ENCODE data around the gene LARP4. TPM values are rescaled to one million over a fixed set of nuclear protein-coding genes. Genes with fewer than 3 reads are reported as not detected.
A peak's percentile ranks its signal among the peaks of the same experiment; 100 is the strongest.

The LARP4 gene
- total RNA-seq, 2 experiments from 2014 or later, result 59.2 to 60.1 TPM

DNA sequence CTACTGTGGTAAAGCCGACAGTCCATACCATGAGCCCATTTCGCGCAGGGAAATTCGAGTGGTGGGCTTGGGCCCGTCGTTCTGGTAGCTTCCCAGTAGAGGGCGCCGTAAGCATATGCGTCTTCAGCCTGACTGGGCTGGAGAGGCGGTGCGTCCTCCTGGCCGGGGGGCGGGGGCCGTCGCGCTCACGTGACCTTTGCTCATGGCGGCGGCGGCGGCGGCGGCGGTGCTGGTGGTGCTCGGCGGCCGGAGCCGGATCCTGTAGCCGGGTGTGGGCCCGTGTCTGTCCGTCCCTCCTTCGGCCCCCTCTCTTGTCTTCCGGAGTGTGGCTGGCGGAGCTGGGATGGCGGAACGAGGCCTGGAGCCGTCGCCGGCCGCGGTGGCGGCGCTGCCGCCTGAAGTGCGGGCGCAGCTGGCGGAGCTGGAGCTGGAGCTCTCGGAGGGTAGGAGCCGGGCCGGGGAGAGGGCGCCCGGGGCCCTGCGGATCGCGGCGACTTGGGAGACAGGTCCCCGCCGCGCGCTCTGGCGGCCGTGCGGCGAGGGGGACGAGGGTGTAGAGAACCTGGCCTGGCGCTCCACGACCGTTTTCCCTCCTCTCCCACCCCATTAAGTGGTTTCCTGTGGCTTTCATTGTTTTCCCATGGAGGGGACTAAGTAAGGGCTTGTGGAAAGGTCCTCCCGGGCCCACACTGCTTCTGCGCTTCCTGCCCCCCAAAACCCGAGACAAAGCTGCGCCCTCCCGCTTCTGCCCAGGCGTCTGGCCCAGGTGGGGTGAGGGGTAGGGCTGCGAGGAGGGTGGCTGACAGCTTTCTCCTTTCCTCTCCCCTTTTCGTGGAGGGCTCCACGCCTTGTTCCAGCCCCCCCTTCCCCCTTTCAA, 104.4 kb downstream of the LARP4 start, which contains the start of gene DIP2B:
DIP2B (plus strand) TSS at position 188 of the 877 bp plus-strand sequence; CDS start at position 344, 156 bp downstream.
- ATAC-seq (peak; percentile 92), DNase-seq (peak; percentile 97)
- peaks cover 7% of the 10 kb centered on the region for H3K36me3 Mint-ChIP-seq (ENCODE audit: low read depth)
- peak within 1 kb of the TSS; percentile 90 for H3K4me3 Mint-ChIP-seq
- ChIA-PET CTCF (interaction anchor here (0.6 to 7.7 kb wide), 48 partner anchors 8 to 836 kb away, joined by 3 to 174 read pairs (median 4); partner anchors contain the start of genes COX14, LIMA1 and SLC11A2), POLR2A (interaction anchor here (0.6 to 5.8 kb wide), 11 partner anchors 13 to 1363 kb away, joined by 3 to 29 read pairs (median 3); no protein-coding TSS in a partner anchor)
- H3K27ac Mint-ChIP-seq, result peak within 1 kb of the TSS; percentile 95
- H3K4me1 Mint-ChIP-seq (ENCODE audit: low read depth), result peaks cover 47% of the 10 kb centered on the region
- peaks cover 5% of the 10 kb centered on the region for H3K9me3 Mint-ChIP-seq (ENCODE audit: insufficient read depth)
- H3K27me3 Mint-ChIP-seq (ENCODE audit: low read depth), result no peaks in the 10 kb centered on the region

DNA sequence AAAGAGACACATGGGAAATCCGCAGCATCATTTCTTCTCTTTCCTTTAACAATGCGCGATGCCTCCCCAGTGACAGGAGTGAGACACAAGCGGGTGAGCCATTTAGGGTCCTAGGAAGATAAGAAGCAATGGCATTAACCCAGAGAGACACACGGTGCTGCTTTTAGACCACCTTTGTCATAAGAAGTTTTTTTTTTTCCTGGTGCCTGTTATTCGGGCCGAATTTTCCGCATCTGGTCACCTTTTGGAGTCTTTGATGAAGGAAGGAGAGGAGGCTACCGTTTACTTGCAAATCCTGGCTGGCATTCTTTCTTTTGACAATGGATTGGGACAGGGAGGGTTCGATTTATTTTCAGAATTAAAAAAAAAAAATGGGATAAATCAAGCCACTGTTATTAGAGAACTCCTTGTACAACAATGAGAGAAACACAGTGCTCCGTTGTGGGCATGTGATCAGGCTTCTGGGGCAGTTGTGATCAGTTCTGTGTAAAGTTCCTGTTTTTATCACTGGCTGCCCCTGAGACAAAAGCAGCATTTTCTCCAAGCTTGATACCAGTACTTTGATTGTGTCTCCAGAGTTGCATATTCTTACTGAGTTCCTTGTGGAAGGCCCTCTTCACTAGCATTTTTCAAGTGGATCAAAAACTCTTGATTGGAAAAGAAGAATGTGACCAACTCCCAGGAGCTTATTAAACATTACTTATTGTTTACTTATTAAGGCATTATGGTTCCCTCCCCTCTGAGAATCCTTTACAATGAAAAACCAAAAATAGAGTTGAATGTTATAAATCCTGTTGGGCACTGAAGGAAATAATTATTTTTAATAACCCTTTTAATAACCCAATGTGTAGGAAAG, 105.2 kb downstream of the LARP4 start:
- ChIA-PET CTCF (interaction anchor here (0.6 to 7.7 kb wide), 30 partner anchors 9 to 516 kb away, joined by 3 to 174 read pairs (median 4); no protein-coding TSS in a partner anchor), POLR2A (interaction anchor here (0.6 to 5.8 kb wide), 10 partner anchors 12 to 281 kb away, joined by 3 to 29 read pairs (median 4); no protein-coding TSS in a partner anchor)
- ATAC-seq (no peak), DNase-seq (no peak)
- Mint-ChIP-seq H3K27ac (peak overlapping the region; percentile 95), H3K36me3 (ENCODE audit: low read depth) (peaks cover 7% of the 10 kb centered on the region), H3K9me3 (ENCODE audit: insufficient read depth) (no peaks in the 10 kb centered on the region), H3K27me3 (ENCODE audit: low read depth) (no peaks in the 10 kb centered on the region), H3K4me3 (peak overlapping the region; percentile 90), H3K4me1 (ENCODE audit: low read depth) (peaks cover 47% of the 10 kb centered on the region)

DNA sequence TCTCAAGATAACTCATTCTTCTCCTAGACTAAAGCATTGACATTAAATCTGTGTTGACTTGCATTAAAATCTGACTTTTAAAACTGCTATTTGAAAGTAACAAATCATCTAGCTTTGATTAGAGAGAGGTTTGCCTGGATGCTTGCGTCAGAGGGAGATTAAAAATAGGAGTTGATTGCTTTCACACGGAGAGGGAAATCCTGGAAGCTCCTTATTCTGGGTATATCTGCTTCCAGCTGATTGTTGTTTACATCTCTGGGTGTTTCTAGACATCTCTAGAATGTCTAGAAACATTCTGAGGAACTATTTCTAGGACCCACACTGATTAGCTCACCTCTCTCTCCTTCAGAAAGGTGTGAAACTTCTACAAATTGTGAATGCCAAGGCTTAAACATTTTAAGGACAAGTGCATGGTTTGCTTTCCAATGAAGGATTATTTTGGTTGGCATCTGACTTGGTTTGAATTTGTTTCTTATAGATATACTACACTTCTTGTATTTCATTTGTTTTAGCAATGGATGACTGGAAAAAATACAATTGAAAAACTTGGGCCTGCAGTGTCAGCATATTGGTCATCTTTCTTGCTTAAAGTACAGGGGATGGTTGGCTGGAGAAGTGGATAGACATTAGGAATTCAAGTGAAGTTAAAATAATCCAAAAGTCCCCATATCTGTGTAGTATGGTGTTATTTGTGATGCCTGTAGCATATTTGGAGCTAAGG, 106.2 kb downstream of the LARP4 start:
- peak overlapping the region; percentile 90 for H3K4me3 Mint-ChIP-seq

DNA sequence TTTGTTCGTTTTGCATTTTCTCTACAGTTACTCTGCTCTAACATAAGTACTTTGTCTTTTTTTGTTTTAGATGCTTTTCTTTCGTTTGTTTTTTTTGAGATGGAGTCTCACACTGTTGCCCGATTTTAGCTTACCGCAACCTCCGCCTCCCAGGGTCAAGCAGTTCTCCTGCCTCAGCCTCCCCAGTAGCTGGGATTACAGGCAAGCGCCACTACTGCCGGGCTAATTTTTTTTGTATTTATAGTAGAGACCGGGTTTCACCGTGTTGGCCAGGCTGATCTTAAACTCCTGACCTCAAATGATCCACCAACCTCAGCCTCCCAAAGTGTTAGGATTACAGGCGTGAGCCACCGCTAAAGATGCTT, 106.8 kb downstream of the LARP4 start:
- Mint-ChIP-seq H3K9me3 (ENCODE audit: insufficient read depth) (no peaks in the 10 kb centered on the region), H3K36me3 (ENCODE audit: low read depth) (peaks cover 7% of the 10 kb centered on the region), H3K27ac (no peak overlapping the region), H3K27me3 (ENCODE audit: low read depth) (no peaks in the 10 kb centered on the region), H3K4me3 (peak overlapping the region; percentile 90), H3K4me1 (ENCODE audit: low read depth) (peaks cover 47% of the 10 kb centered on the region)
- DNase-seq (no peak), ATAC-seq (no peak)
- ChIA-PET POLR2A (interaction anchor here (0.8 to 5.8 kb wide), 4 partner anchors 13 to 283 kb away, joined by 3 to 29 read pairs (median 4); no protein-coding TSS in a partner anchor), CTCF (interaction anchor here (0.7 to 7.7 kb wide), 12 partner anchors 12 to 514 kb away, joined by 3 to 174 read pairs (median 8); partner anchors contain the start of gene COX14)

More for the DNA sequence above, 106.2 kb downstream of the LARP4 start:
- H3K9me3 Mint-ChIP-seq (ENCODE audit: insufficient read depth), result no peaks in the 10 kb centered on the region
- CTCF ChIA-PET, result interaction anchor here (0.6 to 7.7 kb wide), 11 partner anchors 12 to 135 kb away, joined by 3 to 174 read pairs (median 6); no protein-coding TSS in a partner anchor
- peaks cover 47% of the 10 kb centered on the region for H3K4me1 Mint-ChIP-seq (ENCODE audit: low read depth)
- no peaks in the 10 kb centered on the region for H3K27me3 Mint-ChIP-seq (ENCODE audit: low read depth)
- peaks cover 7% of the 10 kb centered on the region for H3K36me3 Mint-ChIP-seq (ENCODE audit: low read depth)
- POLR2A ChIA-PET, result interaction anchor here (1.2 to 5.8 kb wide), 3 partner anchors 14 to 282 kb away, joined by 3 to 29 read pairs (median 4); no protein-coding TSS in a partner anchor
- H3K27ac Mint-ChIP-seq, result no peak overlapping the region
- DNase-seq, result no peak
- no peak for ATAC-seq

DNA sequence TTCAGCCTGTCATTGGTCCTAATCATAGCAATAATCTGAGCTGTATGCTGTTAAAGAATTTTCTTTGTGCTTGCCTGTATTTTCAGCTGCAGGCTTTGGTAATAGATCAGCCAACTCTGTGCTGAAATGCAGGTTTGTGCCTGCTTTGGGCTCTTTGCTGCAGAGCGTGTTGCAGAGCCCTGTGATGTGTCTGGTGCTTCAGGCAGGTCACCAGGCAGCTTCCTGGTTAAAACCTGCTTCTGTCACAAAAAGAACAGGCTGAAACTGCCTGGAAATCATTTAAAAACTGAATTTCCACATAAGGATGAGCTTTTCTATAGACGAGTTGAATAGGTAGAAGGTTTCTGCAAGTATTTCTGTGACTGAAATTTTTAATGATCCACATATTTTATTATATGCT, 107.2 kb downstream of the LARP4 start:
- Mint-ChIP-seq H3K27ac (peak overlapping the region; percentile 78), H3K4me3 (peak overlapping the region; percentile 90), H3K27me3 (ENCODE audit: low read depth) (no peaks in the 10 kb centered on the region), H3K36me3 (ENCODE audit: low read depth) (peaks cover 7% of the 10 kb centered on the region), H3K9me3 (ENCODE audit: insufficient read depth) (no peaks in the 10 kb centered on the region), H3K4me1 (ENCODE audit: low read depth) (peaks cover 47% of the 10 kb centered on the region)
- ChIA-PET POLR2A (interaction anchor here (0.6 to 5.8 kb wide), 5 partner anchors 13 to 130 kb away, joined by 3 to 29 read pairs (median 4); no protein-coding TSS in a partner anchor), CTCF (interaction anchor here (0.7 to 7.7 kb wide), 13 partner anchors 11 to 514 kb away, joined by 3 to 174 read pairs (median 6); partner anchors contain the start of gene COX14)
- no peak for ATAC-seq
- DNase-seq, result peak; percentile 48

DNA sequence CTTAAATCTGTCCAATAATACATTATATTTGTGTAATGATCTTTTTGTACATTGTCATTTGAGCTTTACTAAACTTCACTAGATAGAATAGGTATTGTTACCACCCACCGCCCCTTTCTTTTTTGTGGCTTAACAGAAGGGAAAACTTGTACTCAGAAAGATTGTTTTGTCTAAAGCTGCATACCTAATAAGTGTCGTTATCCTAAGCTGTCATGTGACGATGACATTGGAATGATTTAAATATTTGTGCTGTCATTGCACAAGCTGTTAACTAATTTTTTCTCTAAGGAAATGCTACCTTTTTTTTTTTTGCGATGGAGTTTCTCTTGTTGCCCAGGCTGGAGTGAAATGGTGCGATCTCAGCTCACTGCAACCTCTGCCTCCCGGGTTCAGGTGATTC, 107.7 kb downstream of the LARP4 start:
- Mint-ChIP-seq H3K4me3 (peak overlapping the region; percentile 90), H3K36me3 (ENCODE audit: low read depth) (peaks cover 7% of the 10 kb centered on the region), H3K27me3 (ENCODE audit: low read depth) (no peaks in the 10 kb centered on the region), H3K9me3 (ENCODE audit: insufficient read depth) (no peaks in the 10 kb centered on the region), H3K4me1 (ENCODE audit: low read depth) (peaks cover 49% of the 10 kb centered on the region), H3K27ac (peak overlapping the region; percentile 78)
- POLR2A ChIA-PET, result interaction anchor here (0.6 to 5.8 kb wide), 4 partner anchors 17 to 130 kb away, joined by 3 to 29 read pairs (median 4); no protein-coding TSS in a partner anchor
- ATAC-seq (no peak), DNase-seq (no peak)
- CTCF ChIA-PET, result interaction anchor here (1.2 to 7.7 kb wide), 11 partner anchors 11 to 397 kb away, joined by 3 to 174 read pairs (median 9); partner anchors contain the start of gene COX14

DNA sequence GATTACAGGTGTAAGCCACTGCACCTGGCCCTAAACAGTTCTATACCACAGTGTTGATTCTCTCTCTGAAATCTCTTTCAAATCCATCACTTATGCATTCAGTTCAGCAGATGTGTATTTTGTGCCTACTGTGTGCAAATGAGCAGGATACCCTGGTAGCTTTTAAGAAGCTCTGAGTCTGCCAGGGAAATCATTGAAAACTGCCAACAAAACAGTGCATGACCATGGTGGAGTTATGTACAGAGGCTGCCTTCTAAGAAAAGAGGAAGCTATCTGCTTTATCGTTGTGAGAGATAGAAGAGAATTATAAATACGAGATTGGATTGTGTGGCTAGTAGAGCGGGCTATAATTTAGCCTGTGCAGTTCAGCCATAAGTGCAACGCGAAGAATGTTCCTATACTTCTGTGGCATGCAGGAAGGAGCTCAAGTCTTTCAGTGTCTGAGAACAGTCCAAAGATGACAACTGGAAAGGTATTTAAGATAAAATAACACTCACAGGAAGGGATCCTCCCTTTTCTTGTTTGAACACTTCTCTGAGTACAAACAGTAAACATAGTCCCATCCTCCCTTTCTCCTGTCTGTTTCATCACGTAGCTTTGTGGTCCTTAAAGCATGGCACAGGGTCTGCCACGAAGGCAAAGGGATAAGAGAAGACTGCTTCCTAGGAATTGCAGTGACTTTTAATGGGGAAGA, 108.4 kb downstream of the LARP4 start:
- CTCF ChIA-PET, result interaction anchor here (0.7 to 7.7 kb wide), 17 partner anchors 10 to 518 kb away, joined by 3 to 174 read pairs (median 4); no protein-coding TSS in a partner anchor
- no peaks in the 10 kb centered on the region for H3K27me3 Mint-ChIP-seq (ENCODE audit: low read depth)
- H3K4me3 Mint-ChIP-seq, result peak overlapping the region; percentile 29
- H3K27ac Mint-ChIP-seq, result peak overlapping the region; percentile 44
- POLR2A ChIA-PET, result interaction anchor here (0.9 to 5.8 kb wide), 4 partner anchors 9 to 129 kb away, joined by 4 to 29 read pairs (median 5); no protein-coding TSS in a partner anchor
- no peak for ATAC-seq
- no peaks in the 10 kb centered on the region for H3K9me3 Mint-ChIP-seq (ENCODE audit: insufficient read depth)
- peaks cover 7% of the 10 kb centered on the region for H3K36me3 Mint-ChIP-seq (ENCODE audit: low read depth)
- H3K4me1 Mint-ChIP-seq (ENCODE audit: low read depth), result peaks cover 53% of the 10 kb centered on the region
- DNase-seq, result no peak

DNA sequence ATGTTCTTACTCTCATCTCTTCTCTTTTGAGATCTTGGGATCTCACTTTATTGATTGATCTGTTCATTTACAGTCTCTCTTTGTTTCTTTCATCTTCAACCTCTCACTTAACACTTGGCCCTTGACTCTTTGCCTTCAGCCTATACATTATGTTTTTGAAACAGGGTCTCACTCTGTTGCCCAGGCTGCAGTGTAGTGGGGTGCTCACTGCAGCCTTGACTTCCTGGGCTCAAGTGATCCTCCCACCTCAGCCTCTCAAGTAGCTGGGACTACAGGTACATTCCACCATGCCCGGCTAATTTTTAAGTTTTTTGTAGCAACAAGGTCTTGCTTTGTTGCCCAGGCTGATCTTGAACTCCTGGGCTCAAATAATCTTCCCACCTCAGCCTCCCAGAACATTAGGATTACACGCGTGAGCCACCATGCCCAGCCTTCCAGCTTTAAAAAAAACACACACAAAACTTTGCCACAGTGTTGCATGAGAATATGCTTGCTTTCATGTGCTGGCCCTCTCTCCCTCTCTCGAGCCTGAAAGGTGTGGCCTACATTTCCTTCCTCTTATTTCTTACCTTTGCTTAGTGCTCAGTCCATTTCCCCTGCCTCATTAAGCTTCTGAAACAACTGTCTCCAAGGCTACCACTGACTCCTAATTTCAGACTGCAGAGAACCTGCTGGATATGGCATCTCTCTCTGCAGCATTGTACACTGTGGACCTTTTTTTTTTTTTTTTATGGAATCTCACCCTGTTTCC, 114.0 kb downstream of the LARP4 start:
- Mint-ChIP-seq H3K36me3 (ENCODE audit: low read depth) (peaks cover 8% of the 10 kb centered on the region), H3K27ac (peak overlapping the region; percentile 91), H3K27me3 (ENCODE audit: low read depth) (no peaks in the 10 kb centered on the region), H3K4me1 (ENCODE audit: low read depth) (peaks cover 37% of the 10 kb centered on the region), H3K4me3 (peak overlapping the region; percentile 53), H3K9me3 (ENCODE audit: insufficient read depth) (no peaks in the 10 kb centered on the region)
- ChIA-PET POLR2A (no interaction called here), CTCF (interaction anchor here (0.8 to 1.7 kb wide), 2 partner anchors 10 kb away, joined by 3 to 5 read pairs; no protein-coding TSS in a partner anchor)
- DNase-seq (peak; percentile 52), ATAC-seq (peak; percentile 76)

DNA sequence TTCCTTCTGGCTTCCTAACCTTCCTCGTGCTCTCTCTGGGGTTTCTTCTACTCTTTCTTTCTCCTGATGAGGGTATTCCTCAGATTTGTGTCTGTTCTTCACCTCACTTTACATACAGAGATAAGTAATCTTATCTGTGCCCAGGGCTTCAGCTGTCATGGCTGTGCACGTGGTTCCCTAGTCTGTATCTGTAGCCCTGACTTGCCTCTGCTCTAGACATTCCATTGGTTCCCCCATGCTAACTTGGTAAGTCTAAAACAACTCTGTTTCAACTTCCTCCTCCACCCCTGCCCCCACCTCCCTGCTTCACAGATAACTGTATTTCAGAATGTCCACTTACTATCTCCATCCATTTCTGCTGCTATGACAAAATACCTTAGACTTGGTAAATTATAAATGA, 114.9 kb downstream of the LARP4 start:
- no peaks in the 10 kb centered on the region for H3K27me3 Mint-ChIP-seq (ENCODE audit: low read depth)
- H3K27ac Mint-ChIP-seq, result peak overlapping the region; percentile 68
- H3K9me3 Mint-ChIP-seq (ENCODE audit: insufficient read depth), result no peaks in the 10 kb centered on the region
- H3K36me3 Mint-ChIP-seq (ENCODE audit: low read depth), result peaks cover 8% of the 10 kb centered on the region
- no peak for DNase-seq
- H3K4me3 Mint-ChIP-seq, result no peak overlapping the region
- POLR2A ChIA-PET, result interaction anchor here (0.7 kb wide), 1 partner anchor 100 kb away, joined by 4 read pairs; no protein-coding TSS in a partner anchor
- CTCF ChIA-PET, result interaction anchor here (1.0 kb wide), 1 partner anchor 122 kb away, joined by 4 read pairs; no protein-coding TSS in a partner anchor
- H3K4me1 Mint-ChIP-seq (ENCODE audit: low read depth), result peaks cover 40% of the 10 kb centered on the region
- no peak for ATAC-seq

All from activated CD8-positive, alpha-beta T cell treated with anti-CD3 and anti-CD28 coated beads, Interleukin-2, amount 10 ng/mL, durations not matched to agents 7 days and 5 days (primary cell).